Natural killer cell (primary cell): ENCODE results near the gene TRAPPC2B. TPM values are rescaled to one million over a fixed set of nuclear protein-coding genes. Genes with fewer than 3 reads are reported as not detected.
A peak's percentile ranks its signal among the peaks of the same experiment; 100 is the strongest.

ENCODE experiments used
- ATAC-seq, 3 donors: fragments of 150-1000 bp in 2 of 3; fragments of 200-7000 bp in 1 of 3; cut with Tn5 transposase; 1 replicate in 1 of 3; 2 replicates in 2 of 3; pipeline ENCODE4 v1.10.0; 2021; ENCODE audit warnings: mild to moderate bottlenecking in 2 of 3, moderate library complexity in 2 of 3
- DNase-seq, 2 donors: peaks; one replicate each; pipeline versions ENCODE4 v3.0.0 to v3.0.0-alpha.2; 2013 to 2021; ENCODE audit warnings: mixed read lengths in 1 of 2
- H3K27ac ChIP-seq: one replicate; pipeline ENCODE4 v1.5.1; 2013; ENCODE audit warnings: mild to moderate bottlenecking, low read length
- H3K27me3 ChIP-seq: one replicate; pipeline ENCODE4 v1.6.1; 2013; ENCODE audit warnings: low read length; ENCODE audit not compliant: control insufficient read depth, insufficient read depth
- H3K36me3 ChIP-seq: one replicate; pipeline ENCODE4 v1.6.1; 2013; ENCODE audit warnings: low read length; ENCODE audit not compliant: control insufficient read depth, insufficient read depth
- H3K4me1 ChIP-seq: one replicate; pipeline ENCODE4 v1.6.1; 2013; ENCODE audit warnings: low read length; ENCODE audit not compliant: control insufficient read depth, insufficient read depth
- H3K4me3 ChIP-seq: one replicate; pipeline ENCODE4 v1.5.1; 2013; ENCODE audit warnings: low read length
- H3K9me3 ChIP-seq: one replicate; pipeline ENCODE4 v1.6.1; 2013; ENCODE audit warnings: low read length; ENCODE audit not compliant: control insufficient read depth, insufficient read depth
- H3K27ac Mint-ChIP-seq, 2 donors: one replicate each; pipeline ENCODE4 v1.8.0; 2022; ENCODE audit warnings: mild to moderate bottlenecking in 2 of 2, mixed read lengths in 2 of 2, moderate library complexity in 1 of 2
- H3K27me3 Mint-ChIP-seq, 2 donors: one replicate each; pipeline ENCODE4 v1.8.0; 2022; ENCODE audit warnings: low read depth in 2 of 2, mixed read lengths in 2 of 2
- H3K36me3 Mint-ChIP-seq: one replicate; pipeline ENCODE4 v1.8.0; 2022; ENCODE audit warnings: mixed read lengths
- H3K4me1 Mint-ChIP-seq, 2 donors: one replicate each; pipeline ENCODE4 v1.8.0; 2022; ENCODE audit warnings: mixed read lengths in 2 of 2
- H3K4me3 Mint-ChIP-seq: one replicate; pipeline ENCODE4 v1.8.0; 2022; ENCODE audit warnings: mild to moderate bottlenecking, moderate library complexity, mixed read lengths
- H3K9me3 Mint-ChIP-seq, 2 donors: one replicate each; pipeline ENCODE4 v1.8.0; 2022; ENCODE audit warnings: mixed read lengths in 2 of 2
- WGBS: methylation state at CpG from one replicate; pipeline ENCODE4 v1.1.7; 2013; ENCODE audit warnings: missing lambda C conversion rate; ENCODE audit not compliant: insufficient coverage; 5-methylcytosine and 5-hydroxymethylcytosine counted together
- intact Hi-C: fragments of 100-400 bp; cut with micrococcal nuclease; formaldehyde crosslinking; loops from one replicate; pipeline ENCODE4 v1.14.2; 2022
- total RNA-seq, 4 donors: library from RNA; stranded (reverse); fragments of 120-200 nt in 1 of 4; gene quantifications; one replicate each; pipeline versions ENCODE4 v1.2.3 to v1.2.4, GENCODE V29; 2013 to 2022
- TF ChIP-seq, protein P1 (sequence below): fragments of 200-600 bp; IDR thresholded peaks from one replicate; pipeline ENCODE4 v1.8.0; 2022; ENCODE audit warnings: antibody characterized with exemption

TRAPPC2B gene
- 10 to 100 TPM in 2 of 3 donors, 1 to 10 TPM in 1; 7.4 to 15.6 (median 13.7) TPM for total RNA-seq
- total RNA-seq (2013), result 22.0 TPM

DNA sequence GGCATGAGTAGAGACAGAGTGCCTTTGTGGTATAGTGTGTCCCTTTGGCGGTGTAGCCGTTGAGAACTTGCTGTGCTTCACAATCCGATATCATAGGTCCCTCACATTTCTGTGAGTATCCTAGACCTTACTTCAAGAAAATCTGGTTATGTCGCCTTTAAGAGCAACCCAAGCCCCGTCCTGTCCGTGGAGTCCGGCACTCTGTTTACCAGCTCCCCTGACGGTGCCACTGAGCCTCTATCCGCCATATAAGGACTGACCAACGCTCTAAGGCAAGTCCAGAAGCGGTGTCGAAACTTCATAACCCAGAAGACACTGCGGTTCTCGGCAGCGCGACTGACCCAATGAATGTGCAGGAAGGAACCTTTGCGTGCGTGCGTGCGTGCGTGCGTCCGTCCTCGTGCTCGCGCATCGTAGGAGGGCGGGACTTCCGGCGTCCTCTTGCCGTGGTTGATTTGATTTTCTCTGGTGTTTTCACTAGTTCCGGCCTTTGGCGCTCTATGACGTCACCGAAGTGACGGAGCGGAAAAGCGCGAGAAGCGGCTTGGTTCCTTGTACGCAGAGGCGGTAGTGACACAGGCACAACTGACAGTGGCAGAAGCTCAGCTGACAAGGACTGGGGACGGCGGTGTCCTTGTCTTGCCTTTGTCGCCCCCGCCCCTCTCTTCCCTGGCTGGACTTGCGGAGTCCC lies at the start of gene TRAPPC2B, which contains the start of gene ZNF547:
Gene TRAPPC2B, plus strand, starts transcription at position 555 of the 691 bp plus-strand sequence. CDS start 1,283 bp downstream, outside the sequence.
Gene ZNF547, plus strand, starts transcription at position 555 of the 691 bp plus-strand sequence. CDS start 5,005 bp downstream, outside the sequence.
- Histone ChIP-seq H3K36me3 (no peaks in the 10 kb centered on the region), H3K27me3 (no peaks in the 10 kb centered on the region), H3K27ac (peak within 1 kb of the TSS; percentile 93), H3K4me1 (peaks cover 14% of the 10 kb centered on the region), H3K9me3 (peaks cover 20% of the 10 kb centered on the region), H3K4me3 (peak within 1 kb of the TSS; percentile 56)
- TF ChIP-seq, protein P1, sequence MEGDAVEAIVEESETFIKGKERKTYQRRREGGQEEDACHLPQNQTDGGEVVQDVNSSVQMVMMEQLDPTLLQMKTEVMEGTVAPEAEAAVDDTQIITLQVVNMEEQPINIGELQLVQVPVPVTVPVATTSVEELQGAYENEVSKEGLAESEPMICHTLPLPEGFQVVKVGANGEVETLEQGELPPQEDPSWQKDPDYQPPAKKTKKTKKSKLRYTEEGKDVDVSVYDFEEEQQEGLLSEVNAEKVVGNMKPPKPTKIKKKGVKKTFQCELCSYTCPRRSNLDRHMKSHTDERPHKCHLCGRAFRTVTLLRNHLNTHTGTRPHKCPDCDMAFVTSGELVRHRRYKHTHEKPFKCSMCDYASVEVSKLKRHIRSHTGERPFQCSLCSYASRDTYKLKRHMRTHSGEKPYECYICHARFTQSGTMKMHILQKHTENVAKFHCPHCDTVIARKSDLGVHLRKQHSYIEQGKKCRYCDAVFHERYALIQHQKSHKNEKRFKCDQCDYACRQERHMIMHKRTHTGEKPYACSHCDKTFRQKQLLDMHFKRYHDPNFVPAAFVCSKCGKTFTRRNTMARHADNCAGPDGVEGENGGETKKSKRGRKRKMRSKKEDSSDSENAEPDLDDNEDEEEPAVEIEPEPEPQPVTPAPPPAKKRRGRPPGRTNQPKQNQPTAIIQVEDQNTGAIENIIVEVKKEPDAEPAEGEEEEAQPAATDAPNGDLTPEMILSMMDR, result no peak
- H3K4me1 Mint-ChIP-seq, result peaks cover 18 to 19% of the 10 kb centered on the region in 2 donors
- H3K27ac Mint-ChIP-seq, result peak within 1 kb of the TSS; percentile 96 to 98
- H3K4me3 Mint-ChIP-seq, result peak within 1 kb of the TSS; percentile 92
- peak; percentile 99 to 100 for DNase-seq
- peaks cover 0 to 8% of the 10 kb centered on the region in 2 donors for H3K9me3 Mint-ChIP-seq
- intact Hi-C loops, result loop anchor here (1.0 kb wide), 6 partner anchors 12 to 792 kb away; partner anchors contain the start of genes ZNF17, ZNF304, ZNF460 and ZNF548
- WGBS, result 2% methylated on average over 47 of the region's 47 CpGs
- H3K27me3 Mint-ChIP-seq, result no peaks in the 10 kb centered on the region
- peak; percentile 88 to 96 (median 90) for ATAC-seq
- peaks cover 20% of the 10 kb centered on the region for H3K36me3 Mint-ChIP-seq

DNA sequence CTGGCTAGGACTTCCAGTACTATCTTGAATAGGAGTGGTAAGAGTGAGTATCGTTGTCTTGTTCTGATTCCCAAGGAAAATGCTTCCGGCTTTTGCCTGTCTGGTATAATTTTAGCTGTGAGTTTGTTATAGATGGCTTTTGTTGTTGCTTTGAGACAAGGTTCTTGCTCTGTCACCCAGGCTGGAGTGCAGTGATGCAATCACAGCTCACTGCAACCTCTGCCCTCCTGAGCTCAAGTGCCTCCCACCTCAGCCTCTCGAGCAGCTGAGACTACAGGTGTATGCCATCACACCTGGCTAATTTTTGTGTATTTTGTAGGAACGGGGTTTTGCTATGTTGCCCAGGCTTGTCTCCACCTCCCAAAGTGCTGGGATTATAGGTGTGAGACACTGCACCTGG lies 49.2 kb upstream of the TRAPPC2B start:
- H3K9me3 Mint-ChIP-seq, result peaks cover 3 to 5% of the 10 kb centered on the region in 2 donors
- DNase-seq, result no peak
- peaks cover 6% of the 10 kb centered on the region for H3K4me1 ChIP-seq

DNA sequence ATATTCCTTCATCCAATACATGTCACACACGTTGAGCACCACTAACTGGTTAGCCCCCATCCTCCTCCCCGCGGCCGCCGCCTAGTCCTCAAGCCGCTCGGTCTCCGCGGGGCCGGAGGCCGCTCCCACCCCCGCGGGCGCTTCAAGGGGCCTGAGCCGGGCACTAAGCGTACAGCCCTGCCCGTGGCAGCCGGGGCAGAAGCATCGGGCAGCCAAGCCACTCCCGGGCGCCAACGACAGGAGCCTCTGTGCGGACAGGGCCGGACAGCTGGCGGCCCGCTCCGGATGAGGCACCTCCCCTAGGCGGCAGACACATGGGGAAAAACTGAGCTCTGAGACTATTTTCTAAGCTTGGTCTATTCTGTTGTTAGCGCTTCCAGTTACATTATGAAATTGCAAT lies 45.8 kb upstream of the TRAPPC2B start:
- 21% methylated on average over 28 of the region's 29 CpGs for WGBS
- ATAC-seq, result no peak

More for the DNA sequence above, 49.2 kb upstream of the TRAPPC2B start:
- no peak overlapping the region for H3K4me3 ChIP-seq
- WGBS, result 76% methylated on average over 4 of the region's 4 CpGs
- ATAC-seq, result no peak
- Mint-ChIP-seq H3K4me1 (peaks cover 6 to 9% of the 10 kb centered on the region in 2 donors), H3K4me3 (no peak overlapping the region), H3K27me3 (peaks cover 46 to 57% of the 10 kb centered on the region in 2 donors), H3K36me3 (peaks cover 22% of the 10 kb centered on the region), H3K27ac (no peak overlapping the region)
- peaks cover 7% of the 10 kb centered on the region for H3K9me3 ChIP-seq
- H3K27me3 ChIP-seq, result peaks cover 17% of the 10 kb centered on the region
- intact Hi-C loops, result no loop called here
- H3K27ac ChIP-seq, result no peak overlapping the region
- TF ChIP-seq, protein P1, result no peak
- H3K36me3 ChIP-seq, result no peaks in the 10 kb centered on the region

More for the DNA sequence above, 45.8 kb upstream of the TRAPPC2B start:
- Histone ChIP-seq H3K9me3 (no peaks in the 10 kb centered on the region), H3K27me3 (peaks cover 17% of the 10 kb centered on the region), H3K27ac (no peak overlapping the region), H3K36me3 (no peaks in the 10 kb centered on the region), H3K4me3 (no peak overlapping the region), H3K4me1 (peaks cover 24% of the 10 kb centered on the region)
- peaks cover 0 to 2% of the 10 kb centered on the region in 2 donors for H3K9me3 Mint-ChIP-seq
- H3K27ac Mint-ChIP-seq, result no peak overlapping the region
- no peak for DNase-seq
- H3K36me3 Mint-ChIP-seq, result peaks cover 15% of the 10 kb centered on the region
- peaks cover 46 to 56% of the 10 kb centered on the region in 2 donors for H3K27me3 Mint-ChIP-seq
- H3K4me3 Mint-ChIP-seq, result no peak overlapping the region
- TF ChIP-seq, protein P1, result no peak
- intact Hi-C loops, result no loop called here
- H3K4me1 Mint-ChIP-seq, result peaks cover 27 to 30% of the 10 kb centered on the region in 2 donors
